Activated T-helper 1 cell treated with anti-CD3 and anti-CD28 coated beads, Interleukin-12 subunit alpha, Interleukin-12 subunit beta, Interleukin-2, Interleukin-4 antibody, amounts not matched to agents 30 ng/mL and 10 ng/mL and 1 ng/mL, durations not matched to agents 14 hours and 24 hours and 36 hours (primary cell): Measurements from ENCODE around the gene PHOSPHO2. TPM values are rescaled to one million over a fixed set of nuclear protein-coding genes. Genes with fewer than 3 reads are reported as not detected.

Experiments used
- DNase-seq: peaks from one replicate; pipeline ENCODE4 v3.0.0; 2021; ENCODE audit warnings: low spot score
- H3K27ac Mint-ChIP-seq: one replicate; pipeline ENCODE4 v1.8.0; 2021; ENCODE audit warnings: mild to moderate bottlenecking, mixed read lengths
- H3K27me3 Mint-ChIP-seq: one replicate; pipeline ENCODE4 v1.8.0; 2022; ENCODE audit warnings: mild to moderate bottlenecking, moderate library complexity, mixed read lengths; ENCODE audit not compliant: insufficient read depth
- H3K36me3 Mint-ChIP-seq: one replicate; pipeline ENCODE4 v1.8.0; 2021; ENCODE audit warnings: low read depth, mixed read lengths
- H3K4me1 Mint-ChIP-seq: one replicate; pipeline ENCODE4 v1.8.0; 2021; ENCODE audit warnings: low read depth, mixed read lengths
- H3K4me3 Mint-ChIP-seq: one replicate; pipeline ENCODE4 v1.8.0; 2021; ENCODE audit warnings: mild to moderate bottlenecking, moderate library complexity, mixed read lengths
- H3K9me3 Mint-ChIP-seq: one replicate; pipeline ENCODE4 v1.8.0; 2021; ENCODE audit warnings: mixed read lengths
- intact Hi-C: fragments of 100-400 bp; cut with micrococcal nuclease; formaldehyde crosslinking; loops from one replicate; pipeline ENCODE4 v1.15.1; 2024
- total RNA-seq: library from RNA; stranded (reverse); gene quantifications from 2 replicates; pipeline ENCODE4 v1.2.3, GENCODE V29; 2022

PHOSPHO2 gene, protein sequence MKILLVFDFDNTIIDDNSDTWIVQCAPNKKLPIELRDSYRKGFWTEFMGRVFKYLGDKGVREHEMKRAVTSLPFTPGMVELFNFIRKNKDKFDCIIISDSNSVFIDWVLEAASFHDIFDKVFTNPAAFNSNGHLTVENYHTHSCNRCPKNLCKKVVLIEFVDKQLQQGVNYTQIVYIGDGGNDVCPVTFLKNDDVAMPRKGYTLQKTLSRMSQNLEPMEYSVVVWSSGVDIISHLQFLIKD
- 4.5 and 4.6 TPM in 2 replicates for total RNA-seq

DNA sequence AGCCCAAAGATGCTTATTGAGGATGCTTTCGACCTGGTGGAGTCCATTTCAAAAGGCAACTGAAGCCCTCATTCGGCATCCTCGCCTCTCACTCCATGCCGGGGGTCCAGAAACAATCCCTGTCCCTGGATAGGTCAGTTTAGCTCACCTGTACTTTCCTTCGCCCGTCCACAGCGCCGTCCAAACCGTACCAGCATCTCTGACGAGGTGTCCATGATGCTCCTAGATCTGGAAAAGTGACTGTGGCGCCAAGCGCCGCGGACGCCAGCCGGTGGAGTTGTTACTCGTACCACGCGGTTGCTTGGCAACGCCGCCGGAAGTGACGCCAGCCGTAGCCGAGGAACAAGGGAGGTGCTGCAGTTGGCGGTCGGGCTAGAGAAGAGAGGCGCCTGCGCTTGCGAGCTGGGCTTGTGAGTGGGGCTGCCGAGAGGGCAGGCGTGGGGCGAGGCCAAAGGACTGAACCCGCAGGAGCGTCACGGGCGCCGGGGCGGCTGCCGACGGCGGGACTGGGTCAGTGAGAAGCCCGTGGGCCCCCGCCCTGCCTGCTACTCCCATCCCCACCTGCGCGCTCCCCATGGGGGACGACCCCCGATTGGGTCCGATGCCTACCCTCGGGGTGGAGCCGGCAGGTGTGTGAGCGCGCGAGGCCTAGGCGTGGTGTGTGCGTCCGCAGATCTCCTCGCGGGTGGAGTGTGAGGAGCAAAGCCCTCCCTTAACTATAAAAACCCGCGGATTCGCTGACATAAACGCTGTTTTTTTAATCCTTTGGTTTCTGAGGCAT lies at the start of gene PHOSPHO2, which contains the start of gene CFAP210:
TSS of gene PHOSPHO2 (plus strand) at position 357 of the 781 bp plus-strand sequence. CDS start 6,503 bp downstream, outside the sequence.
TSS of gene CFAP210 (minus strand) at position 293 of the 781 bp plus-strand sequence. CDS start at position 215, 78 bp downstream.
- intact Hi-C loops = loop anchor here (1.0 to 5.0 kb wide), 8 partner anchors 11 to 332 kb away; partner anchors contain the start of genes FASTKD1, KLHL23, LRP2 and PPIG
- Mint-ChIP-seq H3K27ac (peak within 1 kb of the TSS; percentile 88), H3K4me3 (peak within 1 kb of the TSS; percentile 88), H3K27me3 (peaks cover 17% of the 10 kb centered on the region), H3K36me3 (peaks cover 6% of the 10 kb centered on the region), H3K4me1 (peaks cover 9% of the 10 kb centered on the region), H3K9me3 (peaks cover 15% of the 10 kb centered on the region)
- peak; percentile 98 for DNase-seq

DNA sequence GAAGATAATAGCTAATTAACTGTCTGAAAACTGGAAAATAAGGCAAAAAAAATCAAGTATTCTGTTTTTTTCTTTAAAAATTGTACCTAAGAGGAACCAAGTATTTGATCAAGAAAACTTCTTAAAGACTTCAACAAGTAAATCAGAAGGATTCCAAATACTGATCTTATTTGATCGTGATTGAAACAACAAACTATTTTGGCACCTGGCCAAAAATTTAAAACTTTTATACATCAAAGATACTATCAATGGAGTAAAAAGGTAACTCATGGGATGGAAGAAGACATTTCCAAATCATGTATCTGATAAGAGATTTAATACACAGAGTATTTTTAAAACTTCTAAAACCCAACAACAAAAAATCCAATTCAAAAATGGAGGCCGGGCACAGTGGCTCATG lies 46.8 kb upstream of the PHOSPHO2 start:
- Mint-ChIP-seq H3K4me1 (no peaks in the 10 kb centered on the region), H3K36me3 (no peaks in the 10 kb centered on the region), H3K27me3 (peaks cover 15% of the 10 kb centered on the region), H3K4me3 (no peak overlapping the region), H3K9me3 (no peaks in the 10 kb centered on the region), H3K27ac (no peak overlapping the region)
- intact Hi-C loops = no loop called here
- no peak for DNase-seq

DNA sequence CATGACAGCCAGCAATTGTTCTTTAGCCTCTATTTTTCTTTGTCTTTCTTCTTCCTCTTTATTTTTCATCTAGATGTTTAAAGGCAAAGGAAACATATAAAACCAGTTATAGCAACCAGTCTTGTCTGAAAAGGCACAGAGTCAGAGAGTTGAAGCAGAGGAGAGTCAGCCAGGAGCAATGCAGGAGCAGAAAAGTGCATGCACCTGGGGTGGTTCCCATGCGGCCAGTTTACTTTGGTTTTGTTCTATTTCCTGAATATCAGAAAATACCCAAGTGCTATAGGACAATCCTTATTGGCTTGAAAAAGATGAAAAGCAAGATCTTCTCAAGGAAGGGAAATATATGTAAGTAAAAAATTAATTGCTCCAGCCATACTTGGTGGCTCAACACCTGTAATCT lies 45.0 kb upstream of the PHOSPHO2 start:
- Mint-ChIP-seq H3K36me3 (no peaks in the 10 kb centered on the region), H3K27ac (no peak overlapping the region), H3K4me1 (no peaks in the 10 kb centered on the region), H3K9me3 (no peaks in the 10 kb centered on the region), H3K27me3 (peaks cover 20% of the 10 kb centered on the region), H3K4me3 (no peak overlapping the region)
- intact Hi-C loops = no loop called here
- DNase-seq = no peak

DNA sequence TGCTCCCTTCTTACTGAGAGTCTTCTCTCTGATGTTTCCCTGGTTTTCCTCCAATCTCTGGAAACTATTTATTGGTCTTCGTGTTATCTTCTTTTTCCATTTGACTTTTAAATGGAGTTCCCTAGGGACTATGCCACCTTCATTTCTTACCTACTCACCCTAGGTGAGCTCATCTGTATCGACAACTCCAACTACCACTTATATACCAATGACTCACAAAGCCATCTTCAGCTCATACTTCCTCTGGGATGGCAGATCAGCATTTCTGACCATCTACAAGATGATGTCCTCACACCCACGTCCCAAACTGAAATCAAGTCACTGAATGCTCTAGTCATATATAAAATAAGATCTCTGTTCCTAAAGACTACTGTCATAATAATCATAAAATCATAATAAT lies 40.6 kb upstream of the PHOSPHO2 start:
- Mint-ChIP-seq H3K27ac (no peak overlapping the region), H3K36me3 (no peaks in the 10 kb centered on the region), H3K27me3 (peaks cover 19% of the 10 kb centered on the region), H3K9me3 (no peaks in the 10 kb centered on the region), H3K4me3 (no peak overlapping the region), H3K4me1 (no peaks in the 10 kb centered on the region)
- intact Hi-C loops = no loop called here
- no peak for DNase-seq

DNA sequence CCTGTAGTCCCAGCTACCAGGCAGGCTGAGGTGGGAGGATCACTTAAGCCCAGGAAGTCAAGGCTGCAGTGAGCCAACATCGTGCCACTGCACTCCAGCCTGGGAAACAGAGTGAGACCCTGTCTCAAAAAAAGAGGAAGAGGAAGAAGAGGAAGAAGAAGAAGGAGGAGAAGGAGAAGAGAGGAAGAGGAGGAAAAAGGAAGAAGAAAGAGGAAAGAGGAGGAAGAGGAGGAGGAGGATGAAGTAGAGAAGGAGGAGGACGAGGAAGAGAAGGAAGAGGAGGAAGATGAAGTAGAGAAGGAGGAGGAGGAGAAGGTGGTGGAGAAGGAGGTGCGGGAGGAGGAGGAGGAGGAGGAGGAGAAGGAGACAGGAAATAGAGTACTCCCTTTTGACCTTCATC lies 38.1 kb upstream of the PHOSPHO2 start:
- Mint-ChIP-seq H3K27ac (no peak overlapping the region), H3K9me3 (no peaks in the 10 kb centered on the region), H3K4me3 (no peak overlapping the region), H3K36me3 (no peaks in the 10 kb centered on the region), H3K27me3 (peaks cover 13% of the 10 kb centered on the region), H3K4me1 (no peaks in the 10 kb centered on the region)
- no peak for DNase-seq
- intact Hi-C loops = no loop called here

DNA sequence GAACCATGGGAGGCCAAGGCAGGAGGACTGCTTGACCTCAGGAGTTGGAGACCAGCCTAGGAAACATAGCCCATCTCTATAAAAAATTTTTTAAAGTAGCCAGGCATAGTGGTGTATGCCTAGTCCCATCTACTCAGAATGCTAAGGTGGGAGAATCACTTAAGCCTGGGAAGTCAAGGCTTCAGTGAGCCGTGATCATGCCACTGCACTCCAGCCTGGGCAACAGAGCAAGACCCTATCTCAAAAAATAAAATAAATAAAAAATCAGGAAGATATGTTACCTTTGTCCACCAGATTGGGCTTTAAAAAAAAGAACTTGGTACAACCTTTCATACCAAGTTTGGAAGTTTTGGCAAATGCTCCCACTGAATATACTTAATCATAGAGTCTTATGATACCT lies 35.4 kb upstream of the PHOSPHO2 start:
- Mint-ChIP-seq H3K9me3 (no peaks in the 10 kb centered on the region), H3K4me1 (no peaks in the 10 kb centered on the region)
- DNase-seq = no peak

DNA sequence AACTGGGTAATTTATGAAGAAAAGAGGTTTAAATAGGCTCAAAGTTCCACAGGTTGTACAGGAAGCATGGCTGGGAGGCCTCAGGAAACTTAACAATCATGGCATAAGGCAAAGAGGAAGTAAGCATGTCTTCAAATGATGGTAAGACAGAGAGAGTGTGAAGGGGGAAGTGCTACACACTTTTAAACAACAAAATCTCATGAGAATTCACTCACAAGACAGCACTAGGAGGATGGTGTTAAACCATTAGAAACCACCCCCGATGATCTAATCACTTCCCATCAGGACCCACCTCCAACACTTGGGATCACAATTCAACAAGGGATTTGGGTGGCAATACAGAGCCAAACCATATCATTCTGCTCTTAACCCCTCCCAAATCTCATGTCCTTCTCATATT lies 34.9 kb upstream of the PHOSPHO2 start:
- Mint-ChIP-seq H3K27ac (no peak overlapping the region), H3K4me3 (no peak overlapping the region), H3K9me3 (no peaks in the 10 kb centered on the region), H3K27me3 (peaks cover 11% of the 10 kb centered on the region), H3K4me1 (no peaks in the 10 kb centered on the region), H3K36me3 (no peaks in the 10 kb centered on the region)
- no peak for DNase-seq
- intact Hi-C loops = no loop called here

More for the DNA sequence above, 35.4 kb upstream of the PHOSPHO2 start:
- intact Hi-C loops = no loop called here
- Mint-ChIP-seq H3K27me3 (peaks cover 14% of the 10 kb centered on the region), H3K36me3 (no peaks in the 10 kb centered on the region), H3K27ac (no peak overlapping the region), H3K4me3 (no peak overlapping the region)

DNA sequence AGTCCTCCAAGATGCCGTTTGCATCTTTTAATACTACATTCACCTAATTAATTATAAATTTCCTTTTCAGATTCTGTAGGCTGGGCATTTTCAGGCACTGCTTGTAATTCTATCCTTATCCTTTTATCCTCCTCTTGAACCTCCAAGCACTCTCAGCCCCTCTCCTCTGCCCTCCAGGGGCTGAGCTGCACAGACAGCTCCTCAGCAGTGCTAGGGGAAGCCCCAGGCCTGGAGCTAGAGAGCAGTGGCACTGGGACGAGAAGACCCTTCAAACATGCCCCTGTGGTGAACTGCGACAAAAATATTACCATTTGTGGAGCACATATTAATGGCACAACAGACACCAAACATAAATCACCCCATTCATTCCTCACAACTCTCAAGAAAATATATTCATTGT lies 33.0 kb upstream of the PHOSPHO2 start:
- H3K4me3 Mint-ChIP-seq = no peak overlapping the region
- DNase-seq = no peak
- H3K4me1 Mint-ChIP-seq = no peaks in the 10 kb centered on the region
- H3K27ac Mint-ChIP-seq = no peak overlapping the region
- H3K36me3 Mint-ChIP-seq = no peaks in the 10 kb centered on the region
- intact Hi-C loops = no loop called here
- peaks cover 10% of the 10 kb centered on the region for H3K27me3 Mint-ChIP-seq
- no peaks in the 10 kb centered on the region for H3K9me3 Mint-ChIP-seq

DNA sequence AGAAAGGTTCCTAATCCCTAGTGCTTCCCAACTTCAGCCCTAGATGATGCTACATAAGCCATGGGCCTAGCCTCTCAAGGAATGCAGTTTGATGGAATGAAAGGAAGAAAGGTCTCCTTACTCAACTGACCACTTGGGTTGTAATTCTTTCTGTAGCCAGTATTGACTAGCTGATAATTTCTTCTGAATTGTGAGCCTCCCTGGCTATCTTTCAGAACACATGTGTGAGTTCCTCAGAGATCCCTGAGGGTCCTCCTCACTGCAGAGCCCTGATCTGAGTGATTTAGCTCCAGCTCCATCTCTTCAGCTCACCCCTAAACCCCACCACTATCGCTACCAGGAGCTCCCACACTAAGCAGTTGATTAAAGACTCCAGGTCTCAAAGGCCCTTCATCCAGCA lies 31.5 kb upstream of the PHOSPHO2 start:
- H3K27ac Mint-ChIP-seq = no peak overlapping the region
- intact Hi-C loops = no loop called here
- no peaks in the 10 kb centered on the region for H3K9me3 Mint-ChIP-seq

DNA sequence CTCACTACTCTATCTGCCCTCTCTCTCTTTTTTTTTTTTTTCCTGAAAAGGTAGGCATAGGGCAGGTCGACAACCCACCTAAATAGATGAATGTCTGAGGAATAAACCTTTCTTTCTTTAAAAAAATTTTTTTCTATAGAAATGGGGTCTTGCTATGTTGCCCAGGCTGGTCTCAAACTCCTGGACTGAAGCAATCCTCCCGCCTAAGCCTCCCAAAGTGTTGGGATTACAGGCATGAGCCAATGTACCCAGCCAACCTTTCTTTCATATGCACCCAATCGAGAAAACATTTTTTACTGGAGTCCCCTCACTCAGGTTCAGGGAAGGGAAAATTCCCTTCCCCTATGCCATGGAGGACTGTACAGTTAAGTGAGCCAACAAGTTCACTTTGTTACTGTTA lies 31.0 kb upstream of the PHOSPHO2 start:
- Mint-ChIP-seq H3K4me3 (no peak overlapping the region), H3K27ac (no peak overlapping the region), H3K9me3 (no peaks in the 10 kb centered on the region), H3K4me1 (no peaks in the 10 kb centered on the region), H3K36me3 (no peaks in the 10 kb centered on the region), H3K27me3 (peaks cover 12% of the 10 kb centered on the region)
- no peak for DNase-seq
- intact Hi-C loops = no loop called here

More for the DNA sequence above, 31.5 kb upstream of the PHOSPHO2 start:
- DNase-seq = no peak
- no peak overlapping the region for H3K4me3 Mint-ChIP-seq
- no peaks in the 10 kb centered on the region for H3K36me3 Mint-ChIP-seq
- no peaks in the 10 kb centered on the region for H3K4me1 Mint-ChIP-seq
- H3K27me3 Mint-ChIP-seq = peaks cover 11% of the 10 kb centered on the region

DNA sequence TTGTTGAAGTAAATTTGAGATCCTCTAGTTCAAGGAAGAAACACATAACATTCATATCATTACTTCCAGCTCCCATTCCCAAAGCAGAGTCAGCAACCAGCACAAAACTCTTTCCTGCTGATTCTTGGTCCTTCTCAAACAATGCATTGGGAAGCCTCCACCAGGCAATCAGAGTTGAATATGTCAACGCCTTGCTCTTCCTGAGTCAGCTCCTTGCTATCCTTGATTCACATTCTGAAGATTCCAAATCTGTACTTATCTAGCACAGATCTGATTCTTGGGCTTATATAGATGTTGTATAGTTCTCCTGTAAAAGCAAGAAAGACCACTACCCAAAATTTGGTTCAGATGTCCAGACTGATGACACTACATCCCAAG lies 29.7 kb upstream of the PHOSPHO2 start:
- Mint-ChIP-seq H3K27me3 (peaks cover 15% of the 10 kb centered on the region), H3K4me1 (no peaks in the 10 kb centered on the region), H3K27ac (no peak overlapping the region), H3K36me3 (no peaks in the 10 kb centered on the region), H3K9me3 (no peaks in the 10 kb centered on the region), H3K4me3 (no peak overlapping the region)
- intact Hi-C loops = no loop called here
- no peak for DNase-seq

DNA sequence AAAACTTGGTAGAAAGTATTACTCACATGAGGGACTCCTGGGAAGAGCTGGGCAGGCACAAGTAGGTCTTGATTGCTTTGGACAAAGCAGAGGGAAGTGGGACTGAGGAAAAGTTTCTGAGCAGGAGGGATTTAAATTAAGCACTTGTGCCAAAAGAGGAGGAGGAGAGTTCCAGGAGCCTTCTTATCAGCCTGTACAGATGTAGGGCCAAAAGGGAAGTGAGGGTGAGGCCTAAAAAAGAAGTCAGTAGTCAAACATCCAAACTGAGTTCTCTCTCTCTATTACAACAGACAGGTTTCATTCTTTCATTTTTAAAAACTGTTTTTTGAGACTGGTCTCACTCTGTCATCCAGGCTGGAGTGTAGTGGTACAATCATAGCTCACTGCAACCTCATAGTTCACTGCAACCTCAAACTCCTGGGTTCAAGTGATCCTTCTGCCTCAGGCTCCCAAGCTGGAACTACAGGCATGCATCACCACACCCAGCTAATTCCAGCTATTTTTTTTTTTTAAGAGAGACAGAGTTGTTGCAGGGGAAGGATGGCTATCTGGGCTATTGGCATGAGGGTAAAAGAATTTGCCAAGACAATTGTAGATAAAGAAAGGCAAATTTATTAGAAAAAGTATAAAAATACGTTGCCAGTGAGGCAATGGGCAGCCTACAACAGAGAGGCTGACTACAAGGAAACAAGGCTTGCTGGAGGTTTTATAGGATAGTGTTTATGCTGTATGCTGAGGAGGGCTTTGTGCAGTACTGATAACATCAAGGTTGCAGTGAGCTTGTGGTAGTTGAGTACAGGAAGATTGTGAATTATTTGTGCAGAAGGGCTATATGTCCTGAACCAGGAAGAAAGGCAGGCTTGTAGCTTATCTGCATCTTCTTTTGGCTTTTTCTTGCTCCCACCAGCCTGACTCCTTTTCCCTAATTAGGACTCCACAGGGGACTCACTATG lies 29.0 kb upstream of the PHOSPHO2 start:
- peaks cover 15% of the 10 kb centered on the region for H3K27me3 Mint-ChIP-seq
- H3K4me1 Mint-ChIP-seq = no peaks in the 10 kb centered on the region
- DNase-seq = no peak
- no peak overlapping the region for H3K27ac Mint-ChIP-seq
- H3K36me3 Mint-ChIP-seq = no peaks in the 10 kb centered on the region
- no peaks in the 10 kb centered on the region for H3K9me3 Mint-ChIP-seq
- H3K4me3 Mint-ChIP-seq = no peak overlapping the region
- intact Hi-C loops = no loop called here
